H9 (cell line): ENCODE results near the gene ANTXRL. TPM values are rescaled to one million over a fixed set of nuclear protein-coding genes. Genes with fewer than 3 reads are reported as not detected.

Experiments
- DNase-seq: peaks from one replicate; pipeline ENCODE4 v3.0.0-alpha.2; 2017
- H2AFZ ChIP-seq: one replicate; pipeline ENCODE4 v1.6.1; 2013; ENCODE audit warnings: mild to moderate bottlenecking, low read length, control low read depth, moderate library complexity
- H2AK5ac ChIP-seq: 2 replicates; pipeline ENCODE4 v1.6.1; 2013; ENCODE audit warnings: low read length, control low read depth, mixed read lengths; ENCODE audit not compliant: insufficient read length
- H2BK120ac ChIP-seq: one replicate; pipeline ENCODE4 v1.6.1; 2013; ENCODE audit warnings: low read depth, mild to moderate bottlenecking, low read length, control low read depth, inconsistent platforms; ENCODE audit not compliant: poor library complexity, severe bottlenecking
- H2BK12ac ChIP-seq: 2 replicates; pipeline ENCODE4 v1.6.1; 2013; ENCODE audit warnings: low read length, control low read depth, mixed read lengths, low read depth; ENCODE audit not compliant: insufficient read length
- H2BK15ac ChIP-seq: 2 replicates; pipeline ENCODE4 v1.6.1; 2013; ENCODE audit warnings: low read depth, low read length, control low read depth
- H2BK20ac ChIP-seq: one replicate; pipeline ENCODE4 v1.6.1; 2013; ENCODE audit warnings: low read depth, mild to moderate bottlenecking, low read length, control low read depth, inconsistent platforms; ENCODE audit not compliant: poor library complexity, severe bottlenecking
- H2BK5ac ChIP-seq: 2 replicates; pipeline ENCODE4 v1.6.1; 2013; ENCODE audit warnings: low read length, control low read depth, mixed read lengths; ENCODE audit not compliant: insufficient read length
- H3K14ac ChIP-seq: 2 replicates; pipeline ENCODE4 v1.6.1; 2013; ENCODE audit warnings: low read length, control low read depth; ENCODE audit not compliant: insufficient read depth
- H3K18ac ChIP-seq: 2 replicates; pipeline ENCODE4 v1.6.1; 2013; ENCODE audit warnings: low read depth, mild to moderate bottlenecking, mixed read lengths, low read length, control low read depth; ENCODE audit not compliant: insufficient read length
- H3K23ac ChIP-seq: 2 replicates; pipeline ENCODE4 v1.6.1; 2013; ENCODE audit warnings: low read length, control low read depth, mixed read lengths, low read depth; ENCODE audit not compliant: insufficient read length
- H3K23me2 ChIP-seq: 2 replicates; pipeline ENCODE4 v1.6.1; 2013; ENCODE audit warnings: low read depth, mild to moderate bottlenecking, mixed read lengths, low read length, control low read depth; ENCODE audit not compliant: insufficient read length, poor library complexity, severe bottlenecking
- H3K27ac ChIP-seq: 2 replicates; pipeline ENCODE4 v1.5.1; 2013; ENCODE audit warnings: low read length, control low read depth, mixed read lengths, low read depth; ENCODE audit not compliant: insufficient read length
- H3K27me3 ChIP-seq: 2 replicates; pipeline ENCODE4 v1.6.1; 2013; ENCODE audit warnings: low read length, control low read depth, inconsistent platforms; ENCODE audit not compliant: insufficient read depth
- H3K4ac ChIP-seq: 2 replicates; pipeline ENCODE4 v1.6.1; 2013; ENCODE audit warnings: low read depth, mild to moderate bottlenecking, control low read depth, inconsistent platforms, low read length, moderate library complexity
- H3K4me1 ChIP-seq: 2 replicates; pipeline ENCODE4 v1.6.1; 2013; ENCODE audit warnings: low read length, control low read depth, inconsistent platforms; ENCODE audit not compliant: insufficient read depth
- H3K4me2 ChIP-seq: 2 replicates; pipeline ENCODE4 v1.6.1; 2013; ENCODE audit warnings: low read length, control low read depth, mixed read lengths; ENCODE audit not compliant: insufficient read length, insufficient read depth
- H3K56ac ChIP-seq: 2 replicates; pipeline ENCODE4 v1.6.1; 2013; ENCODE audit warnings: low read depth, mild to moderate bottlenecking, mixed read lengths, low read length, control low read depth; ENCODE audit not compliant: insufficient read length
- H3K79me1 ChIP-seq: 2 replicates; pipeline ENCODE4 v1.6.1; 2013; ENCODE audit warnings: low read depth, mild to moderate bottlenecking, moderate library complexity, low read length, control low read depth, inconsistent platforms; ENCODE audit not compliant: insufficient read depth, poor library complexity, severe bottlenecking
- H3K79me2 ChIP-seq: 2 replicates; pipeline ENCODE4 v1.6.1; 2013; ENCODE audit warnings: low read length, control low read depth, inconsistent platforms; ENCODE audit not compliant: insufficient read depth
- H3K9ac ChIP-seq: 2 replicates; pipeline ENCODE4 v1.6.1; 2013; ENCODE audit warnings: low read length, control low read depth, mixed read lengths; ENCODE audit not compliant: insufficient read length; ENCODE audit errors: extremely low read depth
- H3K9me3 ChIP-seq: one replicate; pipeline ENCODE4 v1.6.1; 2013; ENCODE audit warnings: low read depth, low read length, inconsistent platforms; ENCODE audit not compliant: control insufficient read depth
- H3T11ph ChIP-seq: one replicate; pipeline ENCODE4 v1.6.1; 2013; ENCODE audit warnings: mild to moderate bottlenecking, low read length, control low read depth, inconsistent platforms
- H4K20me1 ChIP-seq: one replicate; pipeline ENCODE4 v1.6.1; 2013; ENCODE audit not compliant: control insufficient read depth, insufficient read length, insufficient read depth
- H4K5ac ChIP-seq: 2 replicates; pipeline ENCODE4 v1.6.1; 2013; ENCODE audit warnings: low read depth, mild to moderate bottlenecking, mixed read lengths, low read length, control low read depth; ENCODE audit not compliant: insufficient read length
- H4K8ac ChIP-seq: replicated peaks from 2 replicates; pipeline ENCODE4 v1.6.1; 2013; ENCODE audit warnings: low read length, control low read depth, mixed read lengths, low read depth; ENCODE audit not compliant: insufficient read length
- H4K91ac ChIP-seq: 2 replicates; pipeline ENCODE4 v1.6.1; 2013; ENCODE audit warnings: low read depth, mild to moderate bottlenecking, moderate library complexity, mixed read lengths, low read length, control low read depth; ENCODE audit not compliant: insufficient read length
- H3K27ac Mint-ChIP-seq, 3 experiments: 2 replicates in 2 of 3; 3 replicates in 1 of 3; pipeline ENCODE4 v1.8.0; 2020 to 2021; ENCODE audit warnings: mixed read lengths in 3 of 3, mild to moderate bottlenecking in 1 of 3, moderate library complexity in 1 of 3
- H3K27me3 Mint-ChIP-seq: 2 replicates; pipeline ENCODE4 v1.8.0; 2021; ENCODE audit warnings: low read depth, mild to moderate bottlenecking, moderate library complexity, mixed read lengths
- H3K36me3 Mint-ChIP-seq, 3 experiments: 2 replicates in 2 of 3; 3 replicates in 1 of 3; pipeline ENCODE4 v1.8.0; 2020 to 2021; ENCODE audit warnings: low read depth in 3 of 3, mixed read lengths in 3 of 3; ENCODE audit not compliant: insufficient read depth in 1 of 3
- H3K4me1 Mint-ChIP-seq, 2 experiments: 2 replicates each; pipeline ENCODE4 v1.8.0; 2020; ENCODE audit warnings: mixed read lengths in 2 of 2
- H3K4me3 Mint-ChIP-seq, 2 experiments: 2 replicates in 1 of 2; 3 replicates in 1 of 2; pipeline ENCODE4 v1.8.0; 2020 to 2021; ENCODE audit warnings: mild to moderate bottlenecking in 2 of 2, mixed read lengths in 2 of 2, moderate library complexity in 1 of 2
- H3K9me3 Mint-ChIP-seq, 2 experiments: 2 replicates in 1 of 2; 3 replicates in 1 of 2; pipeline ENCODE4 v1.8.0; 2020; ENCODE audit warnings: mild to moderate bottlenecking in 2 of 2, mixed read lengths in 2 of 2, moderate library complexity in 1 of 2
- CTCF ChIP-seq: fragments of 200-600 bp; sonication (generic); conservative IDR thresholded peaks from 3 replicates; pipeline ENCODE4 v1.8.0; 2021; ENCODE audit warnings: antibody characterized with exemption, mild to moderate bottlenecking
- WGBS: extraction: QIAGEN DNeasy Blood & Tissue Kit; methylation state at CpG from one replicate; pipeline ENCODE4 v1.1.7; 2013; ENCODE audit warnings: missing lambda C conversion rate, low lambda C conversion rate, mixed read lengths; ENCODE audit not compliant: insufficient read length; ENCODE audit errors: extremely low coverage; 5-methylcytosine and 5-hydroxymethylcytosine counted together
- total RNA-seq: library from RNA; stranded (reverse); gene quantifications from 2 replicates; pipeline ENCODE4 v1.2.1, GENCODE V29; 2021

Gene ANTXRL
- total RNA-seq, 1 experiment from 2014 or later: not detected

- H2BK15ac ChIP-seq: no peak overlapping the region
- no peak overlapping the region for H4K5ac ChIP-seq
- H3K23ac ChIP-seq: no peak overlapping the region
- no peak overlapping the region for H2AK5ac ChIP-seq
- no peak overlapping the region for H2BK12ac ChIP-seq
- H3K18ac ChIP-seq: no peak overlapping the region
- no peak overlapping the region for H2AFZ ChIP-seq
- H3K4me3 Mint-ChIP-seq: no peak overlapping the region
- H2BK20ac ChIP-seq: no peak overlapping the region
- H3K56ac ChIP-seq: no peak overlapping the region
- no peaks in the 10 kb centered on the region; a peak in 1 of 7 replicates for H3K36me3 Mint-ChIP-seq
- no peak overlapping the region for H2BK5ac ChIP-seq
- no peak overlapping the region for H3K27ac ChIP-seq
- no peaks in the 10 kb centered on the region for H3K79me2 ChIP-seq
- no peak overlapping the region for H4K8ac ChIP-seq
- no peaks in the 10 kb centered on the region for H3K4me1 Mint-ChIP-seq
- no peaks in the 10 kb centered on the region for H4K20me1 ChIP-seq
- no peak overlapping the region for H2BK120ac ChIP-seq
- H3K9me3 ChIP-seq: no peaks in the 10 kb centered on the region
- no peak overlapping the region for H3T11ph ChIP-seq
- no peak for TF ChIP-seq CTCF
- no peaks in the 10 kb centered on the region for H3K4me1 ChIP-seq
- no peaks in the 10 kb centered on the region for H3K79me1 ChIP-seq
- no peak overlapping the region for H3K9ac ChIP-seq
- H3K4ac ChIP-seq: no peak overlapping the region
- H3K23me2 ChIP-seq: no peaks in the 10 kb centered on the region
- H3K9me3 Mint-ChIP-seq: no peaks in the 10 kb centered on the region; a peak in 2 of 5 replicates
- no peak overlapping the region for H3K14ac ChIP-seq
- H3K27me3 ChIP-seq: no peaks in the 10 kb centered on the region
- peaks cover 5% of the 10 kb centered on the region; the same call in 1 of the 2 replicates for H3K27me3 Mint-ChIP-seq
- H3K27ac Mint-ChIP-seq: no peak overlapping the region
- no CpG with 5 or more reads among the region's 3 CpGs for WGBS
- H3K4me2 ChIP-seq: no peak overlapping the region
- no peak for DNase-seq
- H4K91ac ChIP-seq: no peak overlapping the region
Measured at GRCh38 chr10:46237815-46238510, 48.8 kb upstream of the ANTXRL start.
